ENCODE measurements around the gene FAM227A.

DNA sequence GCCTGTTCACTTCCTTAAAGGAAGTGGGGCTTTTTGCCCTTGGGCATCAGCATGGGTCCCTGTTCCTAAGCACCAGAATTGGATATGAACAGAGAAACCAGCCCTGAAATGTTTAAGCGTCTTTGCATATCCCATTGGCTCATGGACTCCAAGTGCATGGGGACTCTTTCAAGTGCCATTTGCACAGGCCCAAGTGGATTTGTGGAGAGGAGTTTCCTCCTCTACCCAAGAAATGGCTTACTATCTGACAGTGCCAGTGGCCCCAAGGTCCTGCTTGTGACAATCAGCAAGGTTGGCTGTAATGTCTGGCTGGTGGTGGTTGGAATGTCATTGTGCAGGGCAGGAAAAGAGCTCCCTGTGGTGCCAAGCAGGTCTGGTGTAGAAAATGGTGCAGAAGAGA is 29.6 kb upstream of the FAM227A start:
- TF ChIP-seq, protein P1, sequence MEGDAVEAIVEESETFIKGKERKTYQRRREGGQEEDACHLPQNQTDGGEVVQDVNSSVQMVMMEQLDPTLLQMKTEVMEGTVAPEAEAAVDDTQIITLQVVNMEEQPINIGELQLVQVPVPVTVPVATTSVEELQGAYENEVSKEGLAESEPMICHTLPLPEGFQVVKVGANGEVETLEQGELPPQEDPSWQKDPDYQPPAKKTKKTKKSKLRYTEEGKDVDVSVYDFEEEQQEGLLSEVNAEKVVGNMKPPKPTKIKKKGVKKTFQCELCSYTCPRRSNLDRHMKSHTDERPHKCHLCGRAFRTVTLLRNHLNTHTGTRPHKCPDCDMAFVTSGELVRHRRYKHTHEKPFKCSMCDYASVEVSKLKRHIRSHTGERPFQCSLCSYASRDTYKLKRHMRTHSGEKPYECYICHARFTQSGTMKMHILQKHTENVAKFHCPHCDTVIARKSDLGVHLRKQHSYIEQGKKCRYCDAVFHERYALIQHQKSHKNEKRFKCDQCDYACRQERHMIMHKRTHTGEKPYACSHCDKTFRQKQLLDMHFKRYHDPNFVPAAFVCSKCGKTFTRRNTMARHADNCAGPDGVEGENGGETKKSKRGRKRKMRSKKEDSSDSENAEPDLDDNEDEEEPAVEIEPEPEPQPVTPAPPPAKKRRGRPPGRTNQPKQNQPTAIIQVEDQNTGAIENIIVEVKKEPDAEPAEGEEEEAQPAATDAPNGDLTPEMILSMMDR (IDR thresholded peaks at IDR 0.05), result no peak
- TF ChIP-seq POLR2AphosphoS5 (IDR thresholded peaks at IDR 0.05) (no peak), POLR2A (IDR thresholded peaks at IDR 0.05) (no peak), EP300 (IDR thresholded peaks at IDR 0.05) (no peak)

Data from stomach (tissue), 4 donors.